ENCODE data around the gene ACAD9.

DNA sequence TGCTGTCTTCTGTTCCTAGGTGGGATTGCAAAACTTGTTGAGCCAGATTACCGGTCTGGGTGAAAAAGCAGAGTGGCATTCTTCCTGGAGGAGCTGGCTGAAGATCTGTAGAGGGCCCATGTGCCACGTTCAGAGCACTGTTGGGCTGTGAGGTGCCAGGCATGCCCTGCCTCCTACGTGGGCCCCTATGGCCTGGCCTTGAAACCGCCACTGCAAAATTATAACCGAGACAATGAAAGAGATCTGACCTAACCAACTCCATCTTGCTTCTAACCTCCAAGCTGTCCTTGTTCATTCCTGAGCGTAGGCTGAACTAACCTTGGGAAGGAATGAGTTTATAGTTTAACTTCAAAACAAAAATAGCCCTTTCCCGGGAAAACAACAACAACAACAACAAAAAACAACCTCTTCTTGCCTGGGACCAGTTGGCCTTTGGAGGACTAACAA lies 1.4 kb upstream of the ACAD9 start:
- TF ChIP-seq, protein P1, sequence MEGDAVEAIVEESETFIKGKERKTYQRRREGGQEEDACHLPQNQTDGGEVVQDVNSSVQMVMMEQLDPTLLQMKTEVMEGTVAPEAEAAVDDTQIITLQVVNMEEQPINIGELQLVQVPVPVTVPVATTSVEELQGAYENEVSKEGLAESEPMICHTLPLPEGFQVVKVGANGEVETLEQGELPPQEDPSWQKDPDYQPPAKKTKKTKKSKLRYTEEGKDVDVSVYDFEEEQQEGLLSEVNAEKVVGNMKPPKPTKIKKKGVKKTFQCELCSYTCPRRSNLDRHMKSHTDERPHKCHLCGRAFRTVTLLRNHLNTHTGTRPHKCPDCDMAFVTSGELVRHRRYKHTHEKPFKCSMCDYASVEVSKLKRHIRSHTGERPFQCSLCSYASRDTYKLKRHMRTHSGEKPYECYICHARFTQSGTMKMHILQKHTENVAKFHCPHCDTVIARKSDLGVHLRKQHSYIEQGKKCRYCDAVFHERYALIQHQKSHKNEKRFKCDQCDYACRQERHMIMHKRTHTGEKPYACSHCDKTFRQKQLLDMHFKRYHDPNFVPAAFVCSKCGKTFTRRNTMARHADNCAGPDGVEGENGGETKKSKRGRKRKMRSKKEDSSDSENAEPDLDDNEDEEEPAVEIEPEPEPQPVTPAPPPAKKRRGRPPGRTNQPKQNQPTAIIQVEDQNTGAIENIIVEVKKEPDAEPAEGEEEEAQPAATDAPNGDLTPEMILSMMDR (IDR thresholded peaks at IDR 0.05), result no peak
- no peak for TF ChIP-seq POLR2A (IDR thresholded peaks at IDR 0.05)
